HL-60/S4 treated with retinoic acid at 250 ng/mL for 4 days and 3 days (cell line): ENCODE results near the gene CD63.

ENCODE experiments used
- in situ Hi-C: fragments of 300-500 bp; cut with MboI; formaldehyde crosslinking; loops from 2 replicates; pipeline ENCODE4 v1.7.0; 2022; ENCODE audit warnings: low sequenced_read_pairs

Gene CD63

DNA sequence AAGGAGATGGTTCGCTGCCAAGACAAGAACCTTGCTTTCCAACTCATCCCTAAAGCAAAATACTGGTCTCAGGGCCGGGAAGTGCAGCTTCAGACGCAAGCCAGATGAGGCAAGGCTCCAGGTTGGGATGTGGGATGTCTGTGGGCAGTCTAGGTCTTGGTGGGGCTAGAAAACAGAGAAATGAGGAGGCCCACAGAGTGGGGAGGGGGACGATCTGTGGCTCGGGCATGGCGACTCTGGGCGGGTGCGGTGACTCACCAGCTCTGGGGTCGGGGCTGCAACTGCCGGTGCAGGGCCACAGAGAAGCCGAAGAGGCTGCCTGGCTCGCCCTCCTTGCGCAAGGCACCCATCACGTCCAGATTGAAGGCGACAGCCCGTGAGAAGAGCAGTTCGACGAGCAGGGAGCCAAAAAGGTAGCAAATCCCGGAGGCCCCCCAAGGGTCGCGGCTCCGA lies 21.6 kb downstream of the CD63 start:
- in situ Hi-C loops, result no loop called here

GRCh38 chr12:55706568-55707218 lies 22.1 kb downstream of the CD63 start:
- in situ Hi-C loops, result no loop called here

DNA sequence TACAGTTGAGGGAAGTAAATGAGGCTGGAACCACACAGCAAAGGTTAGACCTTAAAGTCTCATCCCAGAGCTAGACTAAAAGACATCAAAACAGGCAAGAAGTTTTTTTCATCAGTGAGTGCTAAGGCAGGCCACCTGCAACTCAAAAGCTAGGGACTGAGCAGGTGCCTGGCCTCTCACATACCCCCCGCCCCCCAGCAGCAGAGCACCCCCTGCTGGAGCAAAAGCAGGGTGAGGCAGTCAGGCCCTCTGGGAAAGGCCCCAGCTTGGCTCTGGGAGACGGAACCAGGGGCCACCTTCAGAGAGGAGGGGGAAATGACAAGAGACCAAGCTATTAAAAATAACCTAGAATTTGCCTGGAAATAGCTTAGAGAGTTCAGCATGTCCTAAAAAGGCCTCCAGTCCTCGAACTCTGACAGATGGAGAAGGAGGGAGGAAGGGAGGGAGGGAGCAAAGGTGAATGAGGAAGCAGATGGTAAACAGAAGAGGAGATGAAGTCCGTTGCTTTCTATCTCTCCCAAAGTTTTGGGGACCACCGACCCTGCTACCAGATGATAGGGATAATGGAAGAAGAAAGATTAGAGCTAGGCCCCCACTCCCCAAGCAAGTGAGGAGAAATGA lies 22.9 kb downstream of the CD63 start:
- in situ Hi-C loops, result no loop called here

- in situ Hi-C loops, result no loop called here
These were observed 23.7 kb downstream of the CD63 start for GRCh38 chr12:55704824-55705718.

- in situ Hi-C loops, result no loop called here
These were observed 24.7 kb downstream of the CD63 start for GRCh38 chr12:55703901-55704761.

- in situ Hi-C loops, result no loop called here
These were observed 25.5 kb downstream of the CD63 start for GRCh38 chr12:55703288-55703687.

- in situ Hi-C loops, result no loop called here
These were observed 25.9 kb downstream of the CD63 start for GRCh38 chr12:55702861-55703260.

- in situ Hi-C loops, result no loop called here
These were observed 28.4 kb downstream of the CD63 start for GRCh38 chr12:55700255-55701018.

- in situ Hi-C loops, result no loop called here
These were observed 29.2 kb downstream of the CD63 start for GRCh38 chr12:55699471-55700055.

- in situ Hi-C loops, result no loop called here
These were observed 29.8 kb downstream of the CD63 start for GRCh38 chr12:55698965-55699364.

GRCh38 chr12:55698241-55698955 lies 30.4 kb downstream of the CD63 start:
- in situ Hi-C loops, result no loop called here

GRCh38 chr12:55697686-55698085 lies 31.1 kb downstream of the CD63 start:
- in situ Hi-C loops, result no loop called here

- in situ Hi-C loops, result no loop called here
These were observed 31.9 kb downstream of the CD63 start for GRCh38 chr12:55696796-55697462.

- in situ Hi-C loops, result no loop called here
These were observed 32.7 kb downstream of the CD63 start for GRCh38 chr12:55696141-55696540.

DNA sequence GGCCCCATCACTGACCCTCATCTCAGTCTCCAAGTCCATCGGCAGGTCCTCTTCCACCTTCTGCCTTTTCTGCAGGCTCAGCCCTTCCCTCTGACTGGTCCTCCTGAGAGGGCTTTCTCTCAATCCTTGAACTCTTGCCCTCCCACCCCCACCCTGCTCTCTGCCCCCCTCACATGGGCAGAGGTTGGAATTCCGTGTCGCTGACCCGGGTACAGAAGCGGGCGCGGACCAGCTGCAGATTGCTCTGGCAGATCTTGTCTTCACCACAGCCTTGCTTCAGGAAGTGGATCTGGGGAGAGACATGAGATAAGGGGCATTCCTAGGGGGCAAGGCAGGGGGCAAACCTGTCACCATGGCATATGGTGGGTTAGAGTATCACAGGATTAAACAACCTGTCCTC lies 33.5 kb downstream of the CD63 start:
- in situ Hi-C loops, result no loop called here

DNA sequence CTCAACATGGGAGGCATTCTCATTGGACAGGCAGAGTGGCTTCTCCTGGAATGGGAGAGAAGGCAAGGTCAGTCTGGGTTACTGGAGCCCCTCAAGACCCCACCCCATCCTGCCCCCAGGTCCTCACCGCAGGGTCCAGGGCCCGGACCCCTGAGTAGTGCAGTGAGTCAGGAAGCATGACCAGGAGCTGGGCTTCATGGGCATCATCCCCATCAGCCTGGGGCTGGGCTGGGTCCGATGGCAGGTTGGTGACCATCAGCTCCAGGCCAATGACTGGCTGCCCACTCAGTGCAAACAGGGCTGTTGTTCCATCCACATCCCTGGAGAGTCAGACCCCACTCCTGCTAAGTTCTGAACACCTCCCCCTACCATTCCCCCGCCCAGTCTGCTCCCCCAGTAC lies 34.2 kb downstream of the CD63 start:
- in situ Hi-C loops, result no loop called here

GRCh38 chr12:55694188-55694515 lies 34.7 kb downstream of the CD63 start:
- in situ Hi-C loops, result no loop called here

DNA sequence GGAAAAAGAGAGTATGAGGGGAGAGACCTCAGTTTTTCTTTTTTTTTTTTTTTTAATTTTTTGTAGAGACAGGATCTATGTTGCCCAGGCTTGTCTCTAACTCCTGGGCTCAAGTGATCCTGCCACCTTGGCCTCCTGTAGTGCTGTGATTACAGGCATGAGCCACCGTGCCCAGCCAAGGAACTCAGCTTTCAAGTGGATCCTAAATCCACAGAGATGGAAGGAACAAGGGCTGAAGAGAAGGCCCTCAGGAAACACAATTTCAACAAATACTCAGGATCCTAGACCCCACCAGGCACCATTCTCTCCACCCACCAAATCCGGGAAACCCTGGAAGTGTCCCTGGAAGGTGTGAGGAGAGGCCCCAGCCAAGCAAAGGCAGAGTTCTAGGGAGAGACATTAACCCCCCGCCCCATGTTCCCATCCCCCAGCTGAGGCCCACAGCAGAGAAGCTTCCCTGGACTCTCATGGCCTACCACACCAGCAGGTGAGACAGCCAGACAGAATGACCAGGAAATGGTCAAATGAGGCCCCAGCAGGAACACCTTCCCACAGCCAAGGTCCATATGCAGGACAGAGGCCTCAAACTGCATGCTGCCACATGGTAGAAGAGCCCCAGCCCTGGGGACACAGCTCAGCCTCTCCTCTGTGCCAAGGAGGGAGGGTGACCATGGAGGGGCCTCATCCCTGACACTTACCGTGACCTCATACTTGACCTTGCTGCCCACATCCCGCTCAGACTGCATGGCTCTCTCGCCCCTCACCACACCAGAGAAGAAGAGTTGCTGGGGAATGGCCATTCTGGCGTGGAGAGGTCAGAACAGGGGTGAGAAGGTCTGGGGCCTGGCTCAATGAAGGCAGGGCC lies 35.3 kb downstream of the CD63 start:
- in situ Hi-C loops, result no loop called here
